Measurements from ENCODE around the gene MYBPC2. TPM values are rescaled to one million over a fixed set of nuclear protein-coding genes. Genes with fewer than 3 reads are reported as not detected.

MYBPC2 gene
- total RNA-seq, 1 experiment from 2014 or later: not detected

GRCh38 chr19:50510700-50511068, 78.0 kb downstream of the MYBPC2 start:
- no peaks in the 10 kb centered on the region for H3K36me3 ChIP-seq (ENCODE audit: insufficient read depth, low read length, poor library complexity, severe bottlenecking)
- peaks cover 6% of the 10 kb centered on the region for H3K4me1 ChIP-seq (ENCODE audit: insufficient read depth, low read length, poor library complexity, severe bottlenecking)
- peak overlapping the region; percentile 63 for H3K4me3 ChIP-seq (ENCODE audit: low read depth, low read length, poor library complexity, severe bottlenecking)
- BruUV-seq (replicated peaks): TSS peak; percentile 68
- TF ChIP-seq CTCF (conservative IDR thresholded peaks at IDR 0.05; ENCODE audit: low read depth, low read length) (no peak), EZH2 (IDR thresholded peaks at IDR 0.05; ENCODE audit: borderline replicate concordance, low read depth, low read length, poor library complexity, severe bottlenecking) (no peak)
- peak overlapping the region; percentile 90 for H3K27ac ChIP-seq (ENCODE audit: low read depth, low read length, poor library complexity, severe bottlenecking)
- DNase-seq (ENCODE audit: low spot score): no peak
- no peaks in the 10 kb centered on the region for H3K9me3 ChIP-seq (ENCODE audit: low read depth, low read length, poor library complexity, severe bottlenecking)
- no peaks in the 10 kb centered on the region for H3K27me3 ChIP-seq (replicated peaks; ENCODE audit: insufficient read depth, low read depth, low read length, poor library complexity)
- ChIA-PET CTCF (interaction anchor here (0.5 to 1.2 kb wide), 3 partner anchors 27 to 849 kb away, joined by 3 read pairs; no protein-coding TSS in a partner anchor), POLR2A (ENCODE audit: low non-redundant PET) (interaction anchor here (0.5 to 0.6 kb wide), 3 partner anchors 39 to 133 kb away, joined by 3 to 12 read pairs (median 3); no protein-coding TSS in a partner anchor)
- intact Hi-C loops (cut with micrococcal nuclease; ENCODE audit: unreplicated experiment): loop anchor here (5.0 kb wide), 1 partner anchor 133 kb away; the partner anchor contains the start of gene NR1H2

DNA sequence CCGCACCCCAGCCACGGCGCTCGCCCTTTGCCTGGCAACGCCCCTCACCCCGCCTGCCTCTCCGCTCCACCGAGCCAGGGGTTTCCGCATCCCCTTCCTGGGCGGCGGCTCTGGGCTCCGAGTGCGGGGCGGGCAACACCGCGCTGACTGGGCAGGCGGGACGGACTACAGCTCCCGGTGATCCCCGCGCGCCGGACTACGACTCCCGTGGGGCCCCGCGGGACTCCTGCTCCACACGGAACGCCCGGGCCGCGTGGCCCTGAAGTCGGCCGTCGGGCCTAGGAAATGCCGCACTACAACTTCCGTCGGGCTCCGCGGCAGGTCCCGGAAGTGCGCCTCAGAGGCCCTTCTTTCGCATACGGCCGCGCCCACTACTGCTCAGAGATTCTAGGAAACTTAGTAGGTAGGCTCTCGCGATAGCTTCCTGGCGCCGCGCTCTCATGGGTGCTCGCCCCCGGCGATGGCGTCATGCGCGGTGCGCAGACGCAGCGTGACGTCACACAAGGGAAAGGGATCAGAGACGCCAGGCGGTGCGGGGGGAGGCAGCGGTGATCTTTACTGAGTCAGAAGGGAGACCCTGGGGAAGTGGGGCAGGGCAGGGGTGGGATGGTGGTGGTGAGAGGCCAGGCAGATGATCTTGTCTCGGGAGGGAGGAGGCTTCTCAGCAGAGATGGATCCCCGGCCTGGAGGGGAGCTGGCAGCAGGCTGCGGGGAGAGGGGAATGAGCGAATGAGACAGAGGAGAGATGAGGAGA, 78.6 kb downstream of the MYBPC2 start, which contains the start of gene JOSD2:
Gene JOSD2, minus strand, starts transcription at position 123 of the 754 bp plus-strand sequence. CDS start 760 bp downstream, outside the sequence.
- BruUV-seq (replicated peaks): no TSS peak
- Histone ChIP-seq H3K27ac (ENCODE audit: low read depth, low read length, poor library complexity, severe bottlenecking) (peak within 1 kb of the TSS; percentile 90), H3K9me3 (ENCODE audit: low read depth, low read length, poor library complexity, severe bottlenecking) (no peaks in the 10 kb centered on the region), H3K27me3 (replicated peaks; ENCODE audit: insufficient read depth, low read depth, low read length, poor library complexity) (no peaks in the 10 kb centered on the region), H3K4me3 (ENCODE audit: low read depth, low read length, poor library complexity, severe bottlenecking) (peak within 1 kb of the TSS; percentile 63), H3K4me1 (ENCODE audit: insufficient read depth, low read length, poor library complexity, severe bottlenecking) (peaks cover 6% of the 10 kb centered on the region), H3K36me3 (ENCODE audit: insufficient read depth, low read length, poor library complexity, severe bottlenecking) (no peaks in the 10 kb centered on the region)
- intact Hi-C loops (cut with micrococcal nuclease; ENCODE audit: unreplicated experiment): loop anchor here (5.0 kb wide), 1 partner anchor 134 kb away; the partner anchor contains the start of gene NR1H2
- POLR2A ChIA-PET (ENCODE audit: low non-redundant PET): interaction anchor here (0.5 to 0.6 kb wide), 3 partner anchors 38 to 134 kb away, joined by 3 to 12 read pairs (median 3); no protein-coding TSS in a partner anchor
- no peak for TF ChIP-seq CTCF (conservative IDR thresholded peaks at IDR 0.05; ENCODE audit: low read depth, low read length)
- TF ChIP-seq EZH2 (IDR thresholded peaks at IDR 0.05; ENCODE audit: borderline replicate concordance, low read depth, low read length, poor library complexity, severe bottlenecking): no peak
- CTCF ChIA-PET: interaction anchor here (0.5 to 1.2 kb wide), 4 partner anchors 26 to 848 kb away, joined by 3 read pairs; no protein-coding TSS in a partner anchor
- peak; percentile 100 for DNase-seq (ENCODE audit: low spot score)

DNA sequence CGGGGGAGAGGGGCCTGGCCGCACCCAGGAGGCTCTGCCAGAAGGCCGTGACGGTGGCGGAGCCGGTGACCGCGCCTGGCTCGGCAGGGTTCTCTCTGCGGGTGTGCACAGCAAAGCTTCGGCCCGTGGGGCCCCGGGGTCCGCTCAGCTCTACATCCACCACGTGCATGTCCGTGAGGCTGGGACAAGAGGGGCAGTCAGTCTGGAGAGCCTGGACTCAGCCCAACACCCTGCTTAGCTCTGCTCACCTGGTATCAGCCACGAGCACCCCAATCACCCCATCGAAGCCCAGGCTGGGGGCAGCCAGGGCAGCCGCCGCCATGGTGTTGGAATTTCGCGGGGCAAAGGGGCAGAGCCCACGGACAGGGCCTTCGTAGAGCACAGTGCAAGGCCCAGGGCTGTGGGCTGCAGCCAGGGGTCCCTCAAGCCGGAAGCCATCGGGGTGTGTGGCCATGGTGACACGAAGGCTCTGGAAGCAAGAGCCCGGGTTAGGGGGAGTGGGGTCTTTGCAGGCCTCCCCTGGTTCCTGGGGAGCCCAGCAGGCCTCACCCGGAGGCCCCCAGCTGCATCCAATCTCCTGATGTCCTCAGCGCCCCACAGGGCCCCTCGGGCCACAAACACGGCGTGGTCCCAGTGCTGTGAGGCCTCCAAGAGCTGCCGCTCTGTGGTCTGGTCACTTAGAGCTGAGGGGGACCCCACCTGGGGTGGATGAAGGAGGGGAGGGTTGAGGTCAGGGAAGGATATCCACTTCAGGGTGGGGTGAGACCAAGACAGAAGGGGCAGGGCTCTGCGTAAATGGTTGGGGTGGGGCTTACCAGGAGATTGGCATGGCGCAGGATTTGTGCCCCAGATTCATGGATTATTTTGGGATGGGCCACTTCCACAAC, 79.7 kb downstream of the MYBPC2 start:
- H3K36me3 ChIP-seq (ENCODE audit: insufficient read depth, low read length, poor library complexity, severe bottlenecking): no peaks in the 10 kb centered on the region
- no peaks in the 10 kb centered on the region for H3K9me3 ChIP-seq (ENCODE audit: low read depth, low read length, poor library complexity, severe bottlenecking)
- intact Hi-C loops (cut with micrococcal nuclease; ENCODE audit: unreplicated experiment): loop anchor here (5.0 kb wide), 1 partner anchor 135 kb away; the partner anchor contains the start of gene NR1H2
- peak overlapping the region; percentile 90 for H3K27ac ChIP-seq (ENCODE audit: low read depth, low read length, poor library complexity, severe bottlenecking)
- ChIA-PET POLR2A (ENCODE audit: low non-redundant PET) (interaction anchor here (0.6 kb wide), 1 partner anchor 61 kb away, joined by 3 read pairs; no protein-coding TSS in a partner anchor), CTCF (interaction anchor here (0.8 kb wide), 1 partner anchor 44 kb away, joined by 3 read pairs; no protein-coding TSS in a partner anchor)
- TF ChIP-seq EZH2 (IDR thresholded peaks at IDR 0.05; ENCODE audit: borderline replicate concordance, low read depth, low read length, poor library complexity, severe bottlenecking) (no peak), CTCF (conservative IDR thresholded peaks at IDR 0.05; ENCODE audit: low read depth, low read length) (no peak)
- peak overlapping the region; percentile 63 for H3K4me3 ChIP-seq (ENCODE audit: low read depth, low read length, poor library complexity, severe bottlenecking)
- H3K27me3 ChIP-seq (replicated peaks; ENCODE audit: insufficient read depth, low read depth, low read length, poor library complexity): no peaks in the 10 kb centered on the region
- DNase-seq (ENCODE audit: low spot score): no peak
- no TSS peak for BruUV-seq (replicated peaks)
- H3K4me1 ChIP-seq (ENCODE audit: insufficient read depth, low read length, poor library complexity, severe bottlenecking): peaks cover 6% of the 10 kb centered on the region

All from A673 (cell line).